SK-N-SH treated with all-trans-retinoic acid at 6 μM for 48 hours (cell line): ENCODE measurements around the gene MYEOV.

ENCODE experiments used
- CSRNP3 ChIP-seq: fragments of 250-450 bp; sonication (Bioruptor Pico); IDR thresholded peaks from 2 replicates; pipeline ENCODE4 v1.5.1; 2021; ENCODE audit warnings: mild to moderate bottlenecking, moderate library complexity
- PATZ1 ChIP-seq: fragments of 250-450 bp; sonication (Bioruptor Pico); IDR thresholded peaks from 2 replicates; pipeline ENCODE4 v1.8.0; 2020; ENCODE audit warnings: mild to moderate bottlenecking, moderate library complexity, borderline replicate concordance
- RARB ChIP-seq: fragments of 250-450 bp; sonication (Bioruptor Pico); IDR thresholded peaks from 2 replicates; pipeline ENCODE4 v1.8.0; 2021; ENCODE audit warnings: mild to moderate bottlenecking, moderate library complexity

DNA sequence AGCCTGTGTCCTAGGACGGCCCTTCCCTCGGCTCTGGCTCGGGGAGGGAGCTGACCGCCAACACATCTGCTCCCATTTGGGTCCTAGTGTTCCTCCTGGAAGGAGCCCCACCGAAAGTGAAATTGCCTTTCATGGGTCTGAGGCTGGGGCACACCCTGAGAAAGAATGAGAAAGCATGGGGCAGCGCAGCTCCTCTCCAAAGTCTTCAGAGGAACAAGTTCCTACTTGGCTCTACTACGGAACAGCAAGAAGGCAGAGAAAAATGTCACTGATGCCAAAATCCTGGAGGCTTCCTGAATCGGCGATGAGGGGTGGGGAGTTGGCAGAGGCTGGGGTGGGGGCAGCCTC, 41.5 kb upstream of the MYEOV start:
- TF ChIP-seq CSRNP3 (CRISPR knock-in tag) (no peak), PATZ1 (CRISPR knock-in tag) (no peak), RARB (no peak)
